HL-60/S4 (cell line): ENCODE measurements around the gene AIFM3.

Experiments used
- in situ Hi-C: fragments of 300-500 bp; cut with MboI; formaldehyde crosslinking; loops from 2 replicates; pipeline ENCODE4 v1.14.3; 2022; ENCODE audit warnings: low sequenced_read_pairs

Gene AIFM3

GRCh38 chr22:20990184-20991180, 23.4 kb downstream of the AIFM3 start:
- in situ Hi-C loops, result no loop called here

GRCh38 chr22:20991252-20992055, 24.4 kb downstream of the AIFM3 start:
- in situ Hi-C loops, result no loop called here

GRCh38 chr22:20992056-20992442, 25.0 kb downstream of the AIFM3 start:
- in situ Hi-C loops, result no loop called here

GRCh38 chr22:20992456-20993303, 25.6 kb downstream of the AIFM3 start:
- in situ Hi-C loops, result no loop called here

GRCh38 chr22:20993304-20994127, 26.5 kb downstream of the AIFM3 start:
- in situ Hi-C loops, result no loop called here

GRCh38 chr22:20994128-20994901, 27.3 kb downstream of the AIFM3 start:
- in situ Hi-C loops, result no loop called here

GRCh38 chr22:20994902-20995241, 27.8 kb downstream of the AIFM3 start:
- in situ Hi-C loops, result no loop called here

- in situ Hi-C loops, result no loop called here
These were observed 28.4 kb downstream of the AIFM3 start for GRCh38 chr22:20995329-20996030.

- in situ Hi-C loops, result no loop called here
These were observed 29.0 kb downstream of the AIFM3 start for GRCh38 chr22:20996031-20996410.

- in situ Hi-C loops, result no loop called here
These were observed 29.8 kb downstream of the AIFM3 start for GRCh38 chr22:20996598-20997535.

- in situ Hi-C loops, result no loop called here
These were observed 30.6 kb downstream of the AIFM3 start for GRCh38 chr22:20997536-20998257.

GRCh38 chr22:20998411-20999336, 31.6 kb downstream of the AIFM3 start:
- in situ Hi-C loops, result no loop called here

- in situ Hi-C loops, result no loop called here
These were observed 32.5 kb downstream of the AIFM3 start for GRCh38 chr22:20999350-21000206.

- in situ Hi-C loops, result no loop called here
These were observed 33.3 kb downstream of the AIFM3 start for GRCh38 chr22:21000207-21000986.
